GM19025 (cell line): Measurements from ENCODE around the gene NKAIN2.
"Not testable (repeated sequence)": the region's sequence is repeated elsewhere in the genome, so short reads cannot be mapped to it uniquely, and the experiment has no call there.

Source experiments
- ATAC-seq: cut with Tn5 transposase; IDR thresholded peaks from one replicate; pipeline ENCODE4 v1.9.1; 2021; ENCODE audit warnings: mild to moderate bottlenecking, low read depth, moderate library complexity; ENCODE audit not compliant: unreplicated experiment

Gene NKAIN2

GRCh38 chr6:123879749-123880148 is 76.1 kb downstream of the NKAIN2 start:
- ATAC-seq: peak; percentile 72

- ATAC-seq: no peak
Observed at GRCh38 chr6:123888771-123889513, 85.3 kb downstream of the NKAIN2 start.

- no peak for ATAC-seq
Observed at GRCh38 chr6:123895346-123895745, 91.7 kb downstream of the NKAIN2 start.

- ATAC-seq: no peak
Observed at GRCh38 chr6:123895806-123896205, 92.1 kb downstream of the NKAIN2 start.

GRCh38 chr6:123896869-123897268 is 93.2 kb downstream of the NKAIN2 start:
- ATAC-seq: no peak

GRCh38 chr6:123897965-123898364 is 94.3 kb downstream of the NKAIN2 start:
- ATAC-seq: no peak

GRCh38 chr6:123898665-123899064 is 95.0 kb downstream of the NKAIN2 start:
- no peak for ATAC-seq

- ATAC-seq: no peak
Observed at GRCh38 chr6:123899745-123900144, 96.1 kb downstream of the NKAIN2 start.

- no peak for ATAC-seq
Observed at GRCh38 chr6:123901436-123901835, 97.8 kb downstream of the NKAIN2 start.

GRCh38 chr6:123902738-123903313 is 99.2 kb downstream of the NKAIN2 start:
- ATAC-seq: no peak

GRCh38 chr6:123904228-123904627 is 100.6 kb downstream of the NKAIN2 start:
- no peak for ATAC-seq

GRCh38 chr6:123908797-123909196 is 105.1 kb downstream of the NKAIN2 start:
- ATAC-seq: no peak

- no peak for ATAC-seq
Observed at GRCh38 chr6:123909989-123910388, 106.3 kb downstream of the NKAIN2 start.

GRCh38 chr6:123913863-123914262 is 110.2 kb downstream of the NKAIN2 start:
- no peak for ATAC-seq

GRCh38 chr6:123923379-123923778 is 119.7 kb downstream of the NKAIN2 start:
- ATAC-seq: not testable (repeated sequence)

- ATAC-seq: peak; percentile 95
Observed at GRCh38 chr6:123925350-123925749, 121.7 kb downstream of the NKAIN2 start.

- no peak for ATAC-seq
Observed at GRCh38 chr6:123925842-123926399, 122.3 kb downstream of the NKAIN2 start.

GRCh38 chr6:123928529-123928928 is 124.9 kb downstream of the NKAIN2 start:
- ATAC-seq: no peak

GRCh38 chr6:123931928-123932327 is 128.3 kb downstream of the NKAIN2 start:
- no peak for ATAC-seq

GRCh38 chr6:123940551-123940950 is 136.9 kb downstream of the NKAIN2 start:
- ATAC-seq: no peak

- ATAC-seq: no peak
Observed at GRCh38 chr6:123941855-123942254, 138.2 kb downstream of the NKAIN2 start.

- ATAC-seq: no peak
Observed at GRCh38 chr6:123945386-123945785, 141.7 kb downstream of the NKAIN2 start.
